SK-N-SH (cell line): ENCODE results near the gene DSCAML1. TPM values are rescaled to one million over a fixed set of nuclear protein-coding genes. Genes with fewer than 3 reads are reported as not detected.

Source experiments
- CTCF ChIA-PET: fragments of 300-600, 350-600 bp; formaldehyde crosslinking; extraction: SDS; loops from one replicate; lab custom pipeline; 2021; lab: Yijun Ruan, JAX
- POLR2A ChIA-PET: fragments of 350-600 bp; sonication (Branson Sonifier 250); formaldehyde crosslinking; extraction: SDS; loops from one replicate; lab custom pipeline; 2020; ENCODE audit warnings: antibody characterized with exemption, inconsistent platforms; lab: Yijun Ruan, JAX
- DNase-seq: peaks from one replicate; pipeline ENCODE4 v3.0.0; 2012
- H2AFZ ChIP-seq: fragments of 200-600 bp; sonication (generic); 2 replicates; pipeline ENCODE4 v1.8.1; 2016; ENCODE audit warnings: antibody characterized with exemption, mild to moderate bottlenecking, low read depth
- H3F3A ChIP-seq: fragments of 200-600 bp; sonication (generic); replicated peaks from 2 replicates; pipeline ENCODE3; 2016; ENCODE audit warnings: antibody characterized with exemption, mild to moderate bottlenecking; ENCODE audit not compliant: insufficient read depth
- H3K27ac ChIP-seq, 2 experiments: fragments of 200-500 bp in 1 of 2; fragments of 200-600 bp in 1 of 2; sonication (Bioruptor generic) in 1 of 2; sonication (generic), shearing (Covaris generic) in 1 of 2; 2 replicates each; pipeline versions ENCODE4 v1.5.1 to v1.6.1; 2014 to 2016; ENCODE audit warnings: low read depth in 2 of 2, inconsistent platforms in 1 of 2, low read length in 1 of 2, mild to moderate bottlenecking in 1 of 2, mixed read lengths in 1 of 2
- H3K27me3 ChIP-seq: fragments of 200-600 bp; sonication (generic), shearing (Covaris generic); 2 replicates; pipeline ENCODE4 v1.6.1; 2016; ENCODE audit warnings: mixed run types; ENCODE audit not compliant: insufficient read depth
- H3K36me3 ChIP-seq, 2 experiments: fragments of 200-500 bp in 1 of 2; fragments of 200-600 bp in 1 of 2; sonication (Bioruptor generic) in 1 of 2; sonication (generic) in 1 of 2; replicated peaks in 1 of 2; 2 replicates each; pipeline versions ENCODE3 to v1.5.1; 2014 to 2016; ENCODE audit warnings: low read length in 1 of 2, mild to moderate bottlenecking in 1 of 2; ENCODE audit not compliant: insufficient read depth in 2 of 2, control insufficient read depth in 1 of 2
- H3K4me1 ChIP-seq, 2 experiments: fragments of 200-500 bp in 1 of 2; fragments of 200-600 bp in 1 of 2; sonication (Bioruptor generic) in 1 of 2; sonication (generic), shearing (Covaris generic) in 1 of 2; 2 replicates each; pipeline versions ENCODE4 v1.5.1 to v1.6.1; 2014 to 2016; ENCODE audit warnings: low read depth in 1 of 2, low read length in 1 of 2, mixed run types in 1 of 2; ENCODE audit not compliant: insufficient read depth in 2 of 2, control insufficient read depth in 1 of 2
- H3K4me2 ChIP-seq: fragments of 200-600 bp; sonication (generic), shearing (Covaris generic); 2 replicates; pipeline ENCODE4 v1.6.1; 2017; ENCODE audit warnings: mixed run types
- H3K4me3 ChIP-seq, 2 experiments: fragments of 200-500 bp in 1 of 2; fragments of 200-600 bp in 1 of 2; sonication (Bioruptor generic) in 1 of 2; sonication (generic), shearing (Covaris generic) in 1 of 2; 2 replicates each; pipeline versions ENCODE4 v1.5.1 to v1.8.1; 2014 to 2016; ENCODE audit warnings: low read depth in 2 of 2, inconsistent platforms in 1 of 2, low read length in 1 of 2, mild to moderate bottlenecking in 1 of 2, mixed read lengths in 1 of 2, moderate library complexity in 1 of 2
- H3K79me2 ChIP-seq: fragments of 200-600 bp; sonication (generic); 2 replicates; pipeline ENCODE4 v1.8.1; 2017; ENCODE audit warnings: mild to moderate bottlenecking; ENCODE audit not compliant: insufficient read depth
- H3K9ac ChIP-seq: fragments of 200-600 bp; sonication (generic); 2 replicates; pipeline ENCODE4 v1.6.1; 2017; ENCODE audit warnings: mixed run types
- H3K9me2 ChIP-seq: fragments of 200-600 bp; sonication (generic); 2 replicates; pipeline ENCODE4 v1.6.1; 2017; ENCODE audit warnings: mixed run types
- H3K9me3 ChIP-seq: fragments of 200-600 bp; sonication (generic); 2 replicates; pipeline ENCODE4 v1.6.1; 2017; ENCODE audit warnings: mixed run types, mild to moderate bottlenecking, moderate library complexity
- H4K20me1 ChIP-seq: fragments of 200-600 bp; sonication (generic); 2 replicates; pipeline ENCODE4 v1.6.1; 2017; ENCODE audit warnings: mild to moderate bottlenecking, mixed run types; ENCODE audit not compliant: insufficient read depth
- CHD2 ChIP-seq: fragments of 150-350 bp; IDR thresholded peaks from 2 replicates; pipeline ENCODE4 v1.6.1; 2018; ENCODE audit warnings: low read length; ENCODE audit not compliant: partially characterized antibody
- ELF1 ChIP-seq: IDR thresholded peaks from 2 replicates; pipeline ENCODE4 v1.4.0; 2012
- FOXJ3 ChIP-seq: sonication (generic); formaldehyde crosslinking; IDR thresholded peaks from 2 replicates; pipeline ENCODE4 v1.5.1; 2020; ENCODE audit warnings: mild to moderate bottlenecking, missing genetic modification reagents
- GATA2 ChIP-seq: sonication (generic); formaldehyde crosslinking; IDR thresholded peaks from 2 replicates; pipeline ENCODE4 v1.5.0; 2020; ENCODE audit warnings: mild to moderate bottlenecking, missing genetic modification reagents
- JUND ChIP-seq: IDR thresholded peaks from 2 replicates; pipeline ENCODE4 v1.4.0; 2012
- MEF2A ChIP-seq: IDR thresholded peaks from 2 replicates; pipeline ENCODE4 v1.4.0; 2012; ENCODE audit warnings: low read depth, borderline replicate concordance
- NRF1 ChIP-seq: IDR thresholded peaks from 2 replicates; pipeline ENCODE4 v1.6.1; 2012; ENCODE audit warnings: low read depth, mild to moderate bottlenecking, low read length
- POLR2AphosphoS5 ChIP-seq: IDR thresholded peaks from 2 replicates; pipeline ENCODE4 v1.6.1; 2012; ENCODE audit warnings: low read depth, low read length
- RAD21 ChIP-seq: IDR thresholded peaks from 2 replicates; pipeline ENCODE4 v1.6.1; 2012; ENCODE audit warnings: mild to moderate bottlenecking, low read length
- SIN3A ChIP-seq: IDR thresholded peaks from 2 replicates; pipeline ENCODE4 v1.6.1; 2012; ENCODE audit warnings: low read depth, mild to moderate bottlenecking, low read length, moderate library complexity, borderline replicate concordance
- TEAD4 ChIP-seq: IDR thresholded peaks from 2 replicates; pipeline ENCODE4 v1.4.0; 2012; ENCODE audit warnings: mild to moderate bottlenecking, borderline replicate concordance; ENCODE audit not compliant: insufficient read depth
- WGBS: methylation state at CpG from one replicate; pipeline ENCODE4 v1.1.6; 2017; ENCODE audit warnings: low lambda C conversion rate; 5-methylcytosine and 5-hydroxymethylcytosine counted together
- polyA plus RNA-seq, 3 experiments: library from polyadenylated mRNA; depleted of rRNA; stranded (reverse); fragments of >200 nt; gene quantifications; 2 replicates each; pipeline ENCODE4 v1.2.3, GENCODE V29; 2012
- TF ChIP-seq, protein P1 (sequence below): IDR thresholded peaks from 2 replicates; pipeline ENCODE4 v1.4.0; 2012; ENCODE audit warnings: low read depth, borderline replicate concordance
- TF ChIP-seq, protein P2 (sequence below): fragments of 150-350 bp; IDR thresholded peaks from 2 replicates; pipeline ENCODE4 v1.6.1; 2017; ENCODE audit warnings: antibody characterized with exemption, low read length, low read depth, borderline replicate concordance
- TF ChIP-seq, protein P3 (sequence below): IDR thresholded peaks from 2 replicates; pipeline ENCODE4 v1.6.1; 2012; ENCODE audit warnings: mild to moderate bottlenecking, low read depth, low read length, moderate library complexity
- TF ChIP-seq, protein P4 (sequence below): IDR thresholded peaks from 2 replicates; pipeline ENCODE4 v1.4.0; 2012; ENCODE audit warnings: low read depth
- TF ChIP-seq, protein P5 (sequence below): IDR thresholded peaks from 2 replicates; pipeline ENCODE4; 2012

Gene DSCAML1
- polyA plus RNA-seq, 1 of the 3 experiments (the other 2 are of a cell fraction) = not detected

DNA sequence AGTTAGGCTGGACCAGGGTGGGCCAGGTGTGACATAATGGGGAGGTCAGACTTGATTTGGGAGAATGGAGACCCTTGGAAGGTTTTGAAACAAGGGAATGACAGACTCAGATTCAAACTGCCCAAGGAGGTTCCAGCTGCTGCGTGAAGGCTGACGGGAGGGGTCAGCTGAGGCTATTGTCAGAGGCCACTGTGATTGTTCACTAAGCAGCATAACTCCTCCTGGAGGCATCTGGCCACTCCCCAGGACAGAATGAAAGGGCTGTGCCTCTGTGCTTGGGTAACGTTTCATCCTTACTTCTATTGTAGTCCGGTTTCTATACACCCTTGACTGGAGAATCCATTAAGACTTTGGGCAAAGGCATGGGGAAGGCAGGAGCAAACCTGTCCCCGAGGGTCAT, 126.6 kb downstream of the DSCAML1 start:
- CTCF ChIA-PET = interaction anchor here (1.2 to 1.6 kb wide), 2 partner anchors 17 to 137 kb away, joined by 4 read pairs; no protein-coding TSS in a partner anchor
- no peaks in the 10 kb centered on the region for H3K79me2 ChIP-seq
- no peaks in the 10 kb centered on the region for H3K9me3 ChIP-seq
- no peak overlapping the region for H3K4me3 ChIP-seq
- no peaks in the 10 kb centered on the region for H3K36me3 ChIP-seq
- H4K20me1 ChIP-seq = no peaks in the 10 kb centered on the region
- H3K27me3 ChIP-seq = peaks cover 13% of the 10 kb centered on the region; the same call in 1 of the 2 replicates
- TF ChIP-seq, protein P1, sequence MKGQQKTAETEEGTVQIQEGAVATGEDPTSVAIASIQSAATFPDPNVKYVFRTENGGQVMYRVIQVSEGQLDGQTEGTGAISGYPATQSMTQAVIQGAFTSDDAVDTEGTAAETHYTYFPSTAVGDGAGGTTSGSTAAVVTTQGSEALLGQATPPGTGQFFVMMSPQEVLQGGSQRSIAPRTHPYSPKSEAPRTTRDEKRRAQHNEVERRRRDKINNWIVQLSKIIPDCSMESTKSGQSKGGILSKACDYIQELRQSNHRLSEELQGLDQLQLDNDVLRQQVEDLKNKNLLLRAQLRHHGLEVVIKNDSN = no peak
- TF ChIP-seq, protein P2, sequence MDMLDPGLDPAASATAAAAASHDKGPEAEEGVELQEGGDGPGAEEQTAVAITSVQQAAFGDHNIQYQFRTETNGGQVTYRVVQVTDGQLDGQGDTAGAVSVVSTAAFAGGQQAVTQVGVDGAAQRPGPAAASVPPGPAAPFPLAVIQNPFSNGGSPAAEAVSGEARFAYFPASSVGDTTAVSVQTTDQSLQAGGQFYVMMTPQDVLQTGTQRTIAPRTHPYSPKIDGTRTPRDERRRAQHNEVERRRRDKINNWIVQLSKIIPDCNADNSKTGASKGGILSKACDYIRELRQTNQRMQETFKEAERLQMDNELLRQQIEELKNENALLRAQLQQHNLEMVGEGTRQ = no peak
- TF ChIP-seq TEAD4 (no peak), JUND (no peak), SIN3A (no peak), NRF1 (no peak), FOXJ3 (CRISPR knock-in tag) (no peak), GATA2 (no peak), CHD2 (no peak), POLR2AphosphoS5 (no peak), ELF1 (no peak), MEF2A (no peak), RAD21 (no peak)
- TF ChIP-seq, protein P3, sequence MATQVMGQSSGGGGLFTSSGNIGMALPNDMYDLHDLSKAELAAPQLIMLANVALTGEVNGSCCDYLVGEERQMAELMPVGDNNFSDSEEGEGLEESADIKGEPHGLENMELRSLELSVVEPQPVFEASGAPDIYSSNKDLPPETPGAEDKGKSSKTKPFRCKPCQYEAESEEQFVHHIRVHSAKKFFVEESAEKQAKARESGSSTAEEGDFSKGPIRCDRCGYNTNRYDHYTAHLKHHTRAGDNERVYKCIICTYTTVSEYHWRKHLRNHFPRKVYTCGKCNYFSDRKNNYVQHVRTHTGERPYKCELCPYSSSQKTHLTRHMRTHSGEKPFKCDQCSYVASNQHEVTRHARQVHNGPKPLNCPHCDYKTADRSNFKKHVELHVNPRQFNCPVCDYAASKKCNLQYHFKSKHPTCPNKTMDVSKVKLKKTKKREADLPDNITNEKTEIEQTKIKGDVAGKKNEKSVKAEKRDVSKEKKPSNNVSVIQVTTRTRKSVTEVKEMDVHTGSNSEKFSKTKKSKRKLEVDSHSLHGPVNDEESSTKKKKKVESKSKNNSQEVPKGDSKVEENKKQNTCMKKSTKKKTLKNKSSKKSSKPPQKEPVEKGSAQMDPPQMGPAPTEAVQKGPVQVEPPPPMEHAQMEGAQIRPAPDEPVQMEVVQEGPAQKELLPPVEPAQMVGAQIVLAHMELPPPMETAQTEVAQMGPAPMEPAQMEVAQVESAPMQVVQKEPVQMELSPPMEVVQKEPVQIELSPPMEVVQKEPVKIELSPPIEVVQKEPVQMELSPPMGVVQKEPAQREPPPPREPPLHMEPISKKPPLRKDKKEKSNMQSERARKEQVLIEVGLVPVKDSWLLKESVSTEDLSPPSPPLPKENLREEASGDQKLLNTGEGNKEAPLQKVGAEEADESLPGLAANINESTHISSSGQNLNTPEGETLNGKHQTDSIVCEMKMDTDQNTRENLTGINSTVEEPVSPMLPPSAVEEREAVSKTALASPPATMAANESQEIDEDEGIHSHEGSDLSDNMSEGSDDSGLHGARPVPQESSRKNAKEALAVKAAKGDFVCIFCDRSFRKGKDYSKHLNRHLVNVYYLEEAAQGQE = no peak
- TF ChIP-seq, protein P4, sequence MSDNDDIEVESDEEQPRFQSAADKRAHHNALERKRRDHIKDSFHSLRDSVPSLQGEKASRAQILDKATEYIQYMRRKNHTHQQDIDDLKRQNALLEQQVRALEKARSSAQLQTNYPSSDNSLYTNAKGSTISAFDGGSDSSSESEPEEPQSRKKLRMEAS = no peak
- TF ChIP-seq, protein P5, sequence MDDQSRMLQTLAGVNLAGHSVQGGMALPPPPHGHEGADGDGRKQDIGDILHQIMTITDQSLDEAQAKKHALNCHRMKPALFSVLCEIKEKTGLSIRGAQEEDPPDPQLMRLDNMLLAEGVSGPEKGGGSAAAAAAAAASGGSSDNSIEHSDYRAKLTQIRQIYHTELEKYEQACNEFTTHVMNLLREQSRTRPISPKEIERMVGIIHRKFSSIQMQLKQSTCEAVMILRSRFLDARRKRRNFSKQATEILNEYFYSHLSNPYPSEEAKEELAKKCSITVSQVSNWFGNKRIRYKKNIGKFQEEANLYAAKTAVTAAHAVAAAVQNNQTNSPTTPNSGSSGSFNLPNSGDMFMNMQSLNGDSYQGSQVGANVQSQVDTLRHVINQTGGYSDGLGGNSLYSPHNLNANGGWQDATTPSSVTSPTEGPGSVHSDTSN = no peak
- H3K9ac ChIP-seq = no peak overlapping the region
- H3K9me2 ChIP-seq = no peaks in the 10 kb centered on the region
- no peak overlapping the region for H3K4me2 ChIP-seq
- peaks cover 0 to 25% of the 10 kb centered on the region in 2 experiments; a peak in 2 of 4 replicates for H3K4me1 ChIP-seq
- H3F3A ChIP-seq = no peaks in the 10 kb centered on the region
- POLR2A ChIA-PET = no interaction called here
- no peak overlapping the region for H2AFZ ChIP-seq
- no peak for DNase-seq
- no peak overlapping the region for H3K27ac ChIP-seq
- WGBS = 50% methylated on average over 5 of the region's 5 CpGs
